Sciatic nerve (tissue), 2 donors: Measurements from ENCODE around the gene TRIM17. TPM values are rescaled to one million over a fixed set of nuclear protein-coding genes. Genes with fewer than 3 reads are reported as not detected.

Experiments
- ATAC-seq: fragments of 200-7000 bp; cut with Tn5 transposase; one replicate; pipeline ENCODE4 v1.9.1; 2020; ENCODE audit warnings: mild to moderate bottlenecking, moderate library complexity
- DNase-seq: peaks from one replicate; pipeline ENCODE4 v3.0.0-alpha.2; 2020; ENCODE audit warnings: low spot score
- intact Hi-C: fragments of 100-400 bp; cut with DNase I; formaldehyde crosslinking; loops from one replicate; pipeline ENCODE4 v1.14.2; 2022
- total RNA-seq: library from RNA; stranded (reverse); fragmentation: NEBNext Ultra II Directional; extraction: Animal tissue kit (Norgen Biotek cat#: 25700); gene quantifications from one replicate; pipeline ENCODE4 v1.2.1, GENCODE V29; 2021
- donor health status: DM: no; HTN: no; CAD: no.
- donor health status: DM: no; HTN: no; CAD: no.

TRIM17 gene
- total RNA-seq, 1 donor from 2014 or later: 1.2 TPM

DNA sequence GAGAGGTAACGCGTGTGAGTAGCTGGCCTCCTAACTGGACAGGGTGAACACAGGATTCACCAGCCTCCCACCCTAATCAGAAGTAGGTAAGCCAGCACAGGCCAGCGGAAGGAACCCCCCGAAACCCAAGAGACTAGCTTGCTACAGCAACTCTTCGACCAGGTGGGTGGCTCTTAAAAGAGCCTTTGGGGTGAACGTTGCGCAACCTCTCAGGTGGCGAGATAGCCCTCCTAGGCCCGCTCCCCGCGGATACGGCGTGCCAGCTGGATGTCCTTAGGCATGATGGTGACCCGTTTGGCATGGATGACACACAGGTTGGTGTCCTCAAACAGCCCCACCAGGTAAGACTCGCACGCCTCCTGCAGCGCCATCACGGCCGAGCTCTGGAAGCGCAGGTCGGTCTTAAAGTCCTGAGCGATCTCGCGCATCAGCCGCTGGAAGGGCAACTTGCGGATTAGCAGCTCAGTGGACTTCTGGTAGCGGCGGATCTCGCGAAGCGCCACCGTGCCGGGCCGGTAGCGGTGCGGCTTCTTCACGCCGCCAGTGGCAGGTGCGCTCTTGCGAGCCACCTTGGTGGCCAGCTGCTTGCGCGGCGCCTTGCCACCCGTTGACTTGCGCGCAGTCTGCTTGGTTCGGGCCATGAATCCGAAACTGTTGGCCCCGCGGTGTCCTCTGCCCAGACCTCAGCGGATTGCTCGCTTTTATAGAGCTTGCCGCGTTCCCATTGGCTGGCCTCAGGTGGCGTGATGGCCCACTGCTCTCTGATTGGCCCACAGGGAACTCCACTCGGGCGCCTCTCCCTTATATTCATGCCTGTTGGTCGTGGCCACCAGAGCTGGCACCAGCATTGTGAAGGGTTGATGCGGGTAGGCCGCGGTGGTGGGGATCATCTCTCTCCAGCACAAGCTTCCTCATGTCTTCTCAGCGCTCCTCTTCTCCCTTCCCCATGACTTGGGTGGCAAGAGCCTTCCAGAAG, 8.3 kb upstream of the TRIM17 start:
- DNase-seq: peak; percentile 54
- intact Hi-C loops: no loop called here
- ATAC-seq: no peak

DNA sequence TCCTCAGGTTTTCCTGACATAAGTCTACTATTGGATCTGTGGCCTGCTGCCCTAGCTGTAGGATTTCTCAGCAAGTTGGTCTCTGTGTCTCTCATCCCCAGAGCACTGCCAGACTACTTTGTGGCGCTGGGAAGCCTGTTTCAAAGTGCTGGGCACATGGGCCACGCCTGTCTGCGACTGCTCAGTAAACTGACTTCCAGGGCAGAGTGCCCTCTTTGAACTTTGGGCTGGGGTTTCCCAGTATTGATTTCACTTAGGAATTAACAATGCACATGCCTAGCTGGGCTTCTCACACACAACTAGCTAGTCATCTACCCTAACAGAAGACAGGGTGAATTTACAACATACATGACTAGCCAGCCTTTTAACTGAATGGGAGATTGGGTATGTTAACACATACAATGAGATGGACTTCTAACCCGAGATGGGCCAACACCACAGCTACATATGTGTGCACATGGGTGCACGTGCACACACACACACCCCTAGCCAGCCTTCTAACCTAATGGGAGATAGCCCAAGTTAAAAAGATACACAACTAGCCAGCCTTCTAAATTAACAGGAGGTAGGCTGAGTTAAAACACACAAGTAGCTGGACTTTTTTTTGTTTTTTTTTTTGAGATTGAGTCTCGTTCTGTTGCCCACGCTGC, 6.9 kb upstream of the TRIM17 start:
- DNase-seq (peak; percentile 30), ATAC-seq (no peak)
- intact Hi-C loops: no loop called here

DNA sequence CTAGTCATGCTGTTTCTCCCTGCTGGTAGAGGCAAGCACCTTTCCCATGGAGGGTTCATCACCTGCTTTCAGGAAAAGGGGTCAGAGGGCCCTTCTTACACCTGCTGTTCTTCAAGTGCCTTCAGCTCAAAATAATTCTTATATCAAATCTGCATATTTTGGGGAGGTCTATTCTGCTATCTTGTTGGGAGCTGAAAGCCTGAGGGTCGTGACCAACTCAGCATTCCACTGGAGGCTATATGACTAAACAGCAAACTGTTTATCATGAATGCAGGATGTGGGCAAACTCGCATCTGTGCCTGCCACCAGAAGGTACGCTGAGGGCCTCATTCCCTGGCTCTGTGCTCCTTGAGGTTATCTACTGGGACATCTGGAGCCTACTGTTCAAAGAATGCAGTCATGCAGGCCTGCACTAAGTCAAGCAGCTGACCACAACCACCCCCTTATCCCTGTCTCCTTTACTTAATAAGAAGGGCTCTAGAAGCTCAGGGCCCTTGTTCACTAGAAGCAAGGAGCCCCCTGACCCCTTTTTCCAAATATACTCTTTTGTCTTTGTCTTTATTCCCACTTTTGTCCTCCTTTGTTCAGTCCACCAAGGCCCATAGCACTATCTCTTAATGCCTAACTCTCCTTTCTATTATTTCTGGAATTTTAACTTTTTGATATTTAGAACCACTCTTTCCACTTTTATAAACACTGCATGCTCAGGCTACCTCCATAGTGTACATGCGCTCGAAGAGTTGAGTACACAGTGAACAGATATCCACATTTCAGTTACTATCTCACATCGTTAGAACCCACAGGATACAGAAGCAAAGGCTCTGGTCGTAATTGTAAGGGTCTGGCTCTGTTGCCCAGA, 4.5 kb upstream of the TRIM17 start:
- intact Hi-C loops: no loop called here
- DNase-seq (no peak), ATAC-seq (no peak)

DNA sequence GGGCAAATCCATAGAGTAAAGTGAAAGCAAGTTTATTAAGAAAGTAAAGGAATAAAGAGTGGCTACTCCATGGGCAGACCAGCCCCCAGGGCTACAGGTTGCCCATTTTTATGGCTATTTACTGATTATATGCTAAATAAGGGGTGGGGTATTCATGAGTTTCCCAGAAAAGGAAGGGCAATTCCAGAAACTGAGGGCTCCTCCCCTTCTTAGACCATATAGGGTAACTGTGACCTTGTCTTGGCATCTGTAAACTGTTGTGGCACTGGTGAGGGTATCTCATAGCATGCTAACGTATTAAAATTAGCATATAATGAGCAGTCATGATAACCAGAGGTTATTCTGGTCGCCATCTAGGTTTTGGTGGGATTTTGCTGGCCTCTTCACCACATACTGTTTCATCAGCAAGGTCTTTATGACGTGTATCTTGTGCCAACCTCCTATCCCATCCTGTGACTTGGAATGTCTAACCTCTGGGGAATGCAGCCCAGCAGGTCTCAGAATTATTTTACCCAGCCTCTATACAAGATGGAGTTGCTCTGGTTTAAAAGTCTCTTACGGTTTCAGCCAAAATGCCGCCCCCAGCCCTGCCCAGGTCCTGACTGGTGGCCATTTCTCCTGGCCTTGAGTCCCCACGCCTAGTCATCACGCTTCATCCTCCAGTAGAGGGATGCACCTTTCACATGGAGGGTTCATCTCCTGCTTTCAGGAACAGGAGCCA, 982 bp upstream of the TRIM17 start:
- ATAC-seq (no peak), DNase-seq (no peak)
- intact Hi-C loops: no loop called here

DNA sequence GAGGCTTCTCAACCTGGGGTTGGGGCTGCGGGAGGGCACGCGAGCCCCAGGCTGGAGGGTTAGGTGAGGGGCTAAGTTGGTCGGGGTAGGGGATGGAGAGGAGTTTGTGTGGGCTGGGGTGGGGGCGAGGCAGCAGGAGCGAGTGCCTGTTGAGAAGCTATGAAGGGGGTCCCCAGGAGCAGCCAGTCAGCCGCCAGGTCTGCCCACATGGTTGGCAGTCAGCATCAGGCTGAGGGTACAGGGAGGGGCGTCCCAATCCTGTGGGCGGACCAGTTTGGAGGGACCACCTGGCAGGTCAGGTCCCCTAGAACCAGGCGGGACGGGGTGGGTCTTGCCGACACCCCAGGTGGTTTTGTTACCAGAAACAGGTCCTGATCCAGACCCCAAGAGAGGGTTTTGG, 400 bp upstream of the TRIM17 start:
- no peak for DNase-seq
- no peak for ATAC-seq
- intact Hi-C loops: no loop called here

DNA sequence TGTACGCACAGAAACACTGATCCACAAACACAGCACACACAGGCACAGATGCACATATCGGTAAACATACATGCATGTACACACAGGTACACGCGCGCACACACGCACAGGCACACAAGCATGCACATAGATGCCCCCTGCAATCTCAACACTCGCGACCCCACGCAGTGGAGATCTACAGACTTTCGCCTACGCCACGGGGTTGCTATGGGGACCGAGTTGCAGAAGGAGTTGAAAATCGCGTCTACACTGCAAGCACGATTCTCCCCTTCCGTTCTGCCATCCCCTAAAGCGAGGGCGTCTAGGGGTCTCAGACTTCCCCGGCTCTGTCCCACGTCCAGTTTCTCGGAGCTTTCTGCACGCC, 826 bp downstream of the TRIM17 start:
- ATAC-seq: peak; percentile 21
- no peak for DNase-seq
- intact Hi-C loops: no loop called here

DNA sequence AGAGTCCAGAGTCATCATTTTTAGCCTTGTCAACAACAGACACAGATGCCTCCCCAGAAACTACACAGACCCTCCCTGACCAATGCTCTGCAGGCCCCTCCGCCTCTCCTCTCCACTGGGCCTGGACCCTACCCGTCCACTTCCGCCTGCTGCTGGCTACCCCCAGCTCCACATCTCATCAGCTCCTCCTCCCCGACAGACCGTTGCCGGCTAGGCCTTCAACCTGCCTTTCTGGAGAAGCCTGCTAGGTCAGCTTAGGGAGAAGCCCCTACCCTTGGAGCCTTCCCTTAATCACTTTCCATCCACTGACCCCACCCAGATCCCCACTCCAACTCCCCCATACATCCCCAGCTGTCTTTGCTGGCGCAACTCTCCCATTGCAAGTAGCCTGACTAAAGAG, 1.4 kb downstream of the TRIM17 start:
- peak; percentile 20 for ATAC-seq
- DNase-seq: no peak
- intact Hi-C loops: no loop called here

DNA sequence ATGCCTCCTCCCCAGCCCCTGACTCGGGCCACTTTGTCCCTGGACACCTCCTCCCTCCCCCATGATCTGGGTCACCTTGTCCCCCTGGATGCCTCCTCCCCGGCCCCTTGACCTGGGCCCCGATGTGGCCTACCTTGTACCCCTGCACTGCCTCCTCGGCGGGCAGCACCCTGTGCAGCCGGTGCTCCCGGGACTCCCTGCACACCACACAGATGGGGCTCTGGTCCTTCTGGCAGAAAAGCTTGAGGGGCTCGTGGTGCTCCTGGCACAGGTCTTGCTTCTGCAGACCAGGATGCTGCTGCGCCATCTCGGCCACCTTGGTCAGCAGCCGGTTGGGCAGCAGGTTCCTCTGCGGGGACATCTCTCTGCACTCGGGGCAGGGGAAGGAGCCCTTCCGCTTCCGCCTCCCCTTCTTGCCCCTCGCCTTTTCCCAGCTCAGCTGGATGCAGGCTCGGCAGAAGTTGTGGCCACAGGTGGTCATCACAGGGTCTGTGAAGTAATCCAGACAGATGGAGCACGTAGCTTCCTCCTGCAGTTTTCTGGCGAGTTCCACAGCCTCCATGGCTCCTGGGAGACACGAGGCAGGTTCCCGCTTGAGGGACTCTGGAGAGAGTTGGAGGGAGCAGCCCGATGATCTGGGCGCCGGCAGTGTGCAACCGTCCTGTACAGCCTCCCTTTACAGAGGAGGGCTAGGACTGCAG, 2.0 kb downstream of the TRIM17 start:
- no peak for DNase-seq
- intact Hi-C loops: no loop called here
- peak; percentile 7 for ATAC-seq

DNA sequence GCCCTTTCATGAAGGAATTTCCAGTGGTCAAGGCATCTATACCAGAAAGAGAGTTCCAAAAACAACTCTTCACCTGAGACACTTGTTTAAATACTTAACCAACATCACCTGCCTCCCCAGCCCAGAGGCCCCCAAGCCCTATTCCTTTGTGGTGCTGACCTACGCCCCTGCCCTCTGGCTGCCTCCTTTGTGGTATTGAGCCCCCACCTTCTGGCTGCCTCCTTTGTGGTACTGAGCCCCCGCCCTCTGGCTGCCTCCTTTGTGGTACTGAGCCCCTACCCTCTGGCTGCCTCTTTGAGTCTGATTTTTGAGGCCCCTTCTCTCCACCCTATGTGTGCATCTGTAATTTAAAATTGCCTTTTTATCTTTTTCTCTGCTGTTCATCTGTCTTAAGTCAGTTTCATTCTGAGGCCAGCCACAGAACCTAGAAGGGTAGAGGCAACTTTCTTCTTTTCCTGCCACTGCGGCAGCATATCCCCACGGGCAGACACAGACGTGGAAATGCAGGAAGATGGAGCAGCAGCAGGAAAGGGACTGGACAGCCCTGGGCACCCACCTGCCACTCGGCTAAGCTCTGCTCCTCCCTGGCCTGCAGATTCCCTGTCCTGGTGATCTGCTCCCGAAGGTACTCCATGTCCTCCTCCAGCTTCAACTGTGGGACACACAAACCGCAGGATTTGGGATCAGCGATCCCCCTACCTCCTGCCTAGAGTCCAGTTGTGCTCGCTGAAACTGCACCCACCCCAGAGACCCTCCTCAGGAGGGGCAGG, 3.2 kb downstream of the TRIM17 start:
- intact Hi-C loops: no loop called here
- no peak for DNase-seq
- no peak for ATAC-seq

DNA sequence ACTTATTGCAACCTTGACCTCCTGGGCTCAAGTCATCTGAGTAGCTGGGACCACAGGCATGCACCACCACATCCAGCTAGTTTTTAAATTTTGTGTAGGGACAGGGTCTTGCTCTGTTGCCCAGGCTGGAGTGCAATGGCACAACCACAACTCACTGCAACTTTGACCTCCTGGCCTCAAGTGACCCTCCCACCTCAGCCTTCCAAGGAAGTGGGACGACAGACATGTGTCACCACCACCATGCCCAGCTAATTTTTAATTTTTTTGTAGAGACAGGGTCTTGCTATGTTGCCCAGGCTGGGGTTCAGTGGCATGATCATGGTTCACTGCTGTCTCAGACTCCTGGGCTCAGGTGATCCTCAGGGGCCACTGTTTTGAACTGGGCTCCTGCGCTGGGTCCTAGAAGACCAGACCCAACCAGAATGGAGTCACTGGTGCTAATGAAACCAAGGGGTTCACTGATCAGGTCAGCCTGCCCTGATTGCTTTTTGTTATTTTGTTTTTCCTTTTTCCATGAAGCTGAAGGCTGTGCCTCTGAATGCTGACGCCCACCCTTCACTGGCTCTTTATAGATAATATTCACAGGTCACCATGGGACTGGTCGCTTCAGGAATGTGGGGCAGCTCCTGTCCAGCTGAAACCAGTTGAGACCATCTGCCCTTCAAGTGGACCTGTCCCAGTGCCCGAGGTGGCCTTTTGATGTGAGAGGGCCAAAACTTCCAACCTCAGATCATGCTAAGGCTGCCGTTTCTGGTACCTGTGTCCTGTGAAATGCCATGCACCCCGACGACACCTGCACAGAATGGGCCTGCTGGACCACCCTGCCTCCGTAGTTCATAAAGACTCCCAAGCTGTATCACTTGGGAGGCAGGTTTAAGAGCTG, 4.9 kb downstream of the TRIM17 start:
- DNase-seq: no peak
- intact Hi-C loops: no loop called here
- ATAC-seq: no peak

DNA sequence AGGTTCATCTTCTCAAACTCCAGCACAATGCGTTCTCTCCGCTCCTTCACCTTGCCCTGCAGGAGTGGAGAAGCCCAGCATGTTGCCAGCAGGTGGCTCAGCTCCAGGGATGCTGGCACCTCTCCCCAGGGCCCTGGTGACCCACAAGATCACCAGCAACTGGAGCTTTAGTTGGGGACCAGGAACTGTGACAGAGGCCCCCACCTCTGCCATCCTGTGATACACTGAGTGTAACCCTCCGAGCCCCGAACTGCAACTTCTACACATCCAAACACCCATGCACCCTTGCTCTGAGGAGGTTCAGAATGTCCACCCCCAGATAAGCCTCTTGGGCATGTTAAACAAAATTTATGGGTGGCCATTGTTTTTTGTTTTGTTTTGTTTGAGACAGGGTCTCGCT, 5.5 kb downstream of the TRIM17 start:
- DNase-seq (no peak), ATAC-seq (no peak)
- intact Hi-C loops: no loop called here

DNA sequence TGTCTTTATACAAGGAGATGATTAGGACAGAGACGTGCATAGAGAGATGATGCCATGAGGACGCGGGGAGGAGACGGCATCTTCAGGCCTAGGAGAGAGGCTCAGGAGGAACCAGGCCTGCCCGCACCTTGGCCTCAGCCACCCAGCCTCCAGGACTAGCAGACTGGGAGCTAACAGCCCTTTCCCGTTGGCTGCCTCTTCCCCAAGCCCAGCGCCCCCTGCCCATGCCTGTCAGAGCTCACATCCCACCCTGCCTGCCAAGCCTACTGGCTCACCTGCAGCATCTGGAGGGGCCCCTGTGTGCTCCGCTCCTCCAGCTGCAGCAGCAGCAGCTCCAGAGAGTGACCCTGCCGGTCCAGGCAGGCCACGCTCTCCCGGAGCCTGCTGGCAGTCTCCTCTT, 6.0 kb downstream of the TRIM17 start:
- no peak for DNase-seq
- intact Hi-C loops: no loop called here
- no peak for ATAC-seq

DNA sequence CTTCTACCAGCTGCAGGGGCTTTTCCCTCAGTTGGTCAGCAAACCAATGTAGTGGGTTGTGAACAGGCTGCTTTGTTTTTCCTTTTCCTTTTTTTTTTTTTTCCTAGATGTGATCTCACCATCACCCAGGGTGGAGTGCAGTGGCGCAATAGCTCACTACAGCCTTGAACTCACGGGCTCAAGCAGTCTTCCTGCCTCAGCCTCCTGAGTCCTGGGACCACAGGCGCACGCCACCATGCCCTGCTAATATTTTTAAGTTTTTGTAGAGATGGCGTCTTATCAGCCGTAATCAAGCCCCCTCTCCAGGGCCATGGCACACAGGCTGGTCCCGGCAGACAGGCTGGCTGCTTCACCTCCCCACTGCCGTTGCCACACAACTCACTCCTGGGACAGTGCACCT, 6.6 kb downstream of the TRIM17 start:
- intact Hi-C loops: no loop called here
- DNase-seq: no peak
- ATAC-seq: peak; percentile 32

DNA sequence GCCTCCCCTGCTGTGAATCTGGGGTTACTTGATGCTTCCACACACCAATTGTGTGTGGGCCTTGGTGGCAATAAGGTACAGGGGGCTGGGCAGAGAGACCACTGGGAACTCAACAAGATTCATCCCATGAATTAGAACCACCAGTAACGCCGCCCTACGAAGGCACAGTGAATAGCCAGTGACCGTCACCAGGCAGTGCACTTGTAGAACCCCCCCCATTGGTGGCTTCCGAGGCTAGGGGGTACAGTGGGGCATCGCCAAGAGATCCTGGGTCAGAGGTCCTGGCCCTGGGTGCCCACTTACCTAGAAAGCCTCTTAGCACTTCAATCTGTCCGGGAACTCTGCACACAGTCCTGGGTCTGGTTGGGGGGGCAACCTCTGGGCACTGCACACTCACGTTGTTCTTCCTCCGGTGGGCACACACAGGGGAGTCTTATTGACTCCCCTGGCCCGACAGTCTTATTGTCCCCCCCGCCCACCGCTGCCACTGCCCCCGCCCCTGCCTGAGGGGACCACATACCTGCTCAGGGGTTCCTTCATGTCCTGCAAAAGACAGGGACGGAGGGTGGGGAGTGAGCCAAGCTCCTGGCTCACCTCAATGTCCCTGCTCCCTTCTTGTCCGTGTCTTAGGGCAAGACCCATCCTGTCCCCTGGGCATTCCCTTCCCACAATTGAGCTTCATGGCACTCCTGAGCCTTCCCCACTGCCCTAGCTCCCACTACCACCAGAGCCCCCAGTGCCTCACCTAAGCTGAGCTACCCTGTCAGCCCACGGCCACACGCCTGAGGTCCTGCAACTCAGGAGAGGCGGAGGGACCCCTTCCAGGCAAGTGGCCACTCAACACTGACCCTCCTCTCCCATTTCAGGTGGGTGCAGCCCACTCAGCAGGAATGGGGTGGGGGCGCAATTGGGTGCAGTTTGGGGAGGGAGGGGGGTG, 7.5 kb downstream of the TRIM17 start:
- intact Hi-C loops: no loop called here
- no peak for DNase-seq
- ATAC-seq: no peak

DNA sequence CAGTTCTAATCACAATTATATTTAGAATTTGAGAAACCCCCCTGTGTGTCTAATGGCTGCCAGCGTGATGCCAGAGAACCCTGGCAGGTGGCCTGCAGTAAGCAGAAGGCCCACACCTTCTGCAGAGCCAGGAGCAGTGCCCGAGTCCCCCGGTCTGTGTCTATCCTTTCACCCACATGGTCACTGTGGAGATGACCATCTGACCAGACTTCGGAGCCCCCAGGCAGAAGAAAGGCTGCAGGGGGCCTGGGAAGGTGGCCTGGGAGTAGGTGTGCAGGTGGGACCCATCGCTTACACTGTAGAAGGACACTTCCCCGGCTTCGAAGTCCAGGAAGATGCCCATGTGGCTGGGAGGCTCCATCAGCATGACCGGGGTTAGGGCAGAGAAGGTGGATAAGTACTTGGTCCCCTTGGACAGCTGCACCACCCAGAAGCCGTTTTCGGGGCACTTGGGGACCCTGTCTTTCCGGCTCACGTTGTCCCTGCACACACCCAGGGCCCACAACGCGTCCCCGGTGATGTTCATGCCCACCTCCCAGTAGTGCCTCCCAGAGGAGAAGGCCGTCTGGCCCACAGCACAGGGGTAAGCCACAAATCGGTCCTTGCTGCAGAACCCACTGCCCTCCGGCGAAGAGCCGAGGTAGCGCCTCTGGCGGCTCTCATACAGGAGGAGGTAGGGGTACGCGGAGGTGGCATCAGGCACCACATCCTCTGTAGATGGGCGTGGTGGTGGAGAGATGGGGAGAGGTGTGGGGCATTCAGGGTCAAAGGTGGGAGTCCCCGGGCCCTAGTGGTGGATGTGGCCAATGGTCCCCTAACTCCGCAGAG, 8.4 kb downstream of the TRIM17 start:
- ATAC-seq (no peak), DNase-seq (no peak)
- intact Hi-C loops: no loop called here
